C4-2B (cell line): Measurements from ENCODE around the gene RAB4A.

Source experiments
- CTCF ChIP-seq: fragments of 450-650 bp; conservative IDR thresholded peaks from 2 replicates; pipeline ENCODE4 v1.5.1; 2017; ENCODE audit warnings: mild to moderate bottlenecking
- ZFX ChIP-seq: fragments of 450-650 bp; IDR thresholded peaks from 2 replicates; pipeline ENCODE4 v1.6.1; 2017

- no peak for TF ChIP-seq CTCF
- TF ChIP-seq ZFX: no peak
Measured at GRCh38 chr1:229237320-229237719, 33.6 kb upstream of the RAB4A start.
